ENCODE data around the gene SCIN.

Gene SCIN

DNA sequence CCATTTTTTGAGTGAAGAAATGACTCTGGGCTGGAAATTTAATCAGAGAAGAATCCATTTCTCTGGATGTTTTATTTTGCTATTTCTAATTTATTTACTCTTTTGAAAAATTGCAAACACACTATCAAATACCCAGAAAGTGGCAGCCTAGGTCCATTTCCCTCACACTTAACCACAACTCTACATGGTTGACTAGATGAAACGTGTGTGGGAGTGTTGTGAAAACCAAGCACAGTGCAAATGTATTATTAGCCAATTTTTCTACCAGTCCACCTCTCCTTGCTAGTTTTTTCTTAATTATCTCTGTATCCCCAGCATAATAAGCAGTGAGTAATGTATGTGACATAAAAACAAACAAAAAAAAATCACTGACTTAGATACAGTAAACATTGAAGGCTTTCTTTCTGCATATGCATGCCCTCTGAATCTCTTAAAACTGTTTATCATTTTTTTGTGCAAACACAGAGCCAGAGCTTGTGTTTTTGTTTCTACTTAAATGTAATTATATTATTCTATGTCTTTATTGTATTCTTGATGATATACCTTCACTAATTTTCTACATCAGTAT lies 30.9 kb downstream of the SCIN start:
- Histone ChIP-seq H3K4me1 (ENCODE audit: insufficient read depth, low read length) (no peaks in the 10 kb centered on the region), H3K9me3 (ENCODE audit: low read length) (no peaks in the 10 kb centered on the region), H3K36me3 (ENCODE audit: insufficient read depth, low read length) (no peaks in the 10 kb centered on the region), H2AFZ (ENCODE audit: low read depth, low read length) (no peak overlapping the region), H3K27me3 (ENCODE audit: insufficient read depth, low read length) (no peaks in the 10 kb centered on the region), H3K4me3 (ENCODE audit: low read length) (no peak overlapping the region)

DNA sequence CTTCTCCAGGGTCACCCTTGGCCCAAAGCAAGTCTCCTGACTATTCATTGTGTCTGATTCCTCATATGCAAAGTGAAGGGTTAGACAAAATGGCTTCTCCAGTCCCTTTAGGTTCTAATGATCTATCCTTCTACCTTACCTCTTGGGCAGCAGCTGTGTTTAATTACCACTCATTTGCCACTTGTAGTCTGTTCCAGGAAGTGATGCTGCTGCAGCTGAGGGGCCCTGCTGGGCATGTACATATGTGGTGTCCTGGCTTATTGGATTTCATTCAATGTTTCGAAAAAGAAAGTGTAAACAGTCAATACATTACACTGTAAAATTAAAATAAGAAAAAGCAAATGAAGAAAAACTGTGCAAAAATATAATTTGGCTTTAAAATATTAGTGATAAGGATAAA lies 36.6 kb downstream of the SCIN start:
- Histone ChIP-seq H3K27me3 (ENCODE audit: insufficient read depth, low read length) (no peaks in the 10 kb centered on the region), H3K9me3 (ENCODE audit: low read length) (no peaks in the 10 kb centered on the region)

DNA sequence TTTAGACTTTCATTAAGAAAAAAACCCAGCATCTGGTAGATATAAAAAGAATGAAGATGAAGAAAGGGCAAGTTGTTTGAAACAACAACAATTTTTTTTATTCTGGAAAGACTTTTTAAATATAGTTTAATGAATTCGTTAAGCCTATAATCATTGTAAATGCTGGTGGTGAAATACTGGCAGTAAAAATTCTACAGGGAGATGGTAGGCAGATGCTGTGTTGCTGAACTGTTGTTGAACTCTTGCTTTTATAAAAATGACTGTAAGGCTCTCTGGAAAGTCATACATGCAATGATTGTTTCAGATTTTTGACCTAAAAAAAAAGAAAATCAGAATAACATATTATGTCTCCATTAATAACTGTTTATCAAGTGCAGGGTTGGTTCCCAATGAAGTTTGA lies 39.0 kb downstream of the SCIN start:
- Histone ChIP-seq H3K4me1 (ENCODE audit: insufficient read depth, low read length) (no peaks in the 10 kb centered on the region), H3K27me3 (ENCODE audit: insufficient read depth, low read length) (no peaks in the 10 kb centered on the region), H3K36me3 (ENCODE audit: insufficient read depth, low read length) (no peaks in the 10 kb centered on the region), H3K9me3 (ENCODE audit: low read length) (no peaks in the 10 kb centered on the region), H3K4me3 (ENCODE audit: low read length) (no peak overlapping the region), H2AFZ (ENCODE audit: low read depth, low read length) (no peak overlapping the region)

More for the DNA sequence above, 36.6 kb downstream of the SCIN start:
- Histone ChIP-seq H2AFZ (ENCODE audit: low read depth, low read length) (no peak overlapping the region), H3K4me1 (ENCODE audit: insufficient read depth, low read length) (no peaks in the 10 kb centered on the region), H3K36me3 (ENCODE audit: insufficient read depth, low read length) (no peaks in the 10 kb centered on the region), H3K4me3 (ENCODE audit: low read length) (no peak overlapping the region)

DNA sequence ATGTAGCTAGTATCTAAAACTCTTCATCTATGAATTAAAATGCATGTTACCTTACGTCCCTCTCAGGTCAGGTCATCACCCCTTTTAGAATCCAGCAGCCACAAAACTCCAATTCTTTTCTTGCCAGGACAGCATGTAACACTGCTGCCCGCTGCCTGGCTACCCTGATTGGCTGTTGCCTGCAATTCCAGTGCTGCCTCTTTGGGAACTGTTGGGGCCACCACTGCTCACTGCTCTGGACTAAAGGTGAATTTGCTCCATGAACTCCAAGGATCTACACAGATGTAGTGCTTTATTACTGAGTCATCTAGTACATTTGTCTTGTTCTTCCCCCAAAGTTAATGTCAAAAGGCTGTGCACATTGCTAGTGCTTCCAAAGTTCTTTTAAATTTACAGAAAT lies 40.4 kb downstream of the SCIN start:
- H2AFZ ChIP-seq (ENCODE audit: low read depth, low read length), result no peak overlapping the region
- H3K4me3 ChIP-seq (ENCODE audit: low read length), result no peak overlapping the region
- H3K4me1 ChIP-seq (ENCODE audit: insufficient read depth, low read length), result no peaks in the 10 kb centered on the region
- no peaks in the 10 kb centered on the region for H3K27me3 ChIP-seq (ENCODE audit: insufficient read depth, low read length)
- no peaks in the 10 kb centered on the region for H3K36me3 ChIP-seq (ENCODE audit: insufficient read depth, low read length)
- H3K9me3 ChIP-seq (ENCODE audit: low read length), result no peaks in the 10 kb centered on the region

DNA sequence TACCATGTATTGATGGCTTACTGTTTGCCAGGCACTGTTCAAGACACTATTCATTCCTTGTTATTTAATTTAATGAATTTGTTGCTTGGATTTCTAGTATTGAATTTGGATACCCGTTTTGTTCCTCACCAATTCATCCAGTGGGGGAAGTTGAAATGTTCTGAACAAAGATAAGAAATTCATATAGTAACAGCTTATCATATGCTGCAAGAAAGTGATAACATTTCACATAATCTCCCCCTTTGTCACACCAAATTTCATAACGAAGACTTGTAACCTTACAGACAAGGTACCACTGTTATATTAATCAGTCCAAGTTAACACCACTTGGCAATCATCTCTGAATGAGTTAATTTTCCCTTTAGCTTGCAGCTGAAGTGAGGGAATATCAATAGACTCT lies 42.1 kb downstream of the SCIN start:
- H3K4me1 ChIP-seq (ENCODE audit: insufficient read depth, low read length), result no peaks in the 10 kb centered on the region
- no peak overlapping the region for H2AFZ ChIP-seq (ENCODE audit: low read depth, low read length)

DNA sequence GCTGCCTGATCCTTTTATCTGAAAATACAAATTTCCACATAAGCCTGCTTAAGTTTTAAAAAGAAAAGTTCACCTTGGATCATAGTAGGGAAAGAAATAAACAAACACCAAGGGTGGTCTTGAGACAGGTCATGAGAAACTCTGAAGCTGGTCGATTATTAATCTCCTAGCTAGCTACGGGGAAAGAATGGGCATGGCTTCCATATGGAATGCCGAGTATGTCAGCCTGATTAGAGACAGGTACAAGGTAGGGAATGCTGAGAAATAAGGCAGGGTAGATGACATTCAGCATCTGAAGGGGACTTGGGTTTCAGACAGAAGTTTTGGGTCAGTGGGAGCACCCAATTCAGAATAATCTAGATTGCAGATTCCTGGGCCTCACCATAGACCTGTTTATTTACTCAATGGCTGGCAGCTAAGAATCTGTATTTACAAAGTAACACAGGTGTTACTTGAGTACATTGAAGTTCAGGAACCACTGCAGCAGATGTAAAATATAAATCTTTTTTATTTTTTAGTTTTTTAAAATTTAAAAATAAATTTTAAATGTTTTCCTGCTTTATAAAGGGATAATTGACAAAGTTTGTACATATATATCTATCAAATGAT lies 49.0 kb downstream of the SCIN start:
- Histone ChIP-seq H3K4me1 (ENCODE audit: insufficient read depth, low read length) (no peaks in the 10 kb centered on the region), H3K9me3 (ENCODE audit: low read length) (no peaks in the 10 kb centered on the region), H3K36me3 (ENCODE audit: insufficient read depth, low read length) (no peaks in the 10 kb centered on the region), H3K27me3 (ENCODE audit: insufficient read depth, low read length) (no peaks in the 10 kb centered on the region), H3K4me3 (ENCODE audit: low read length) (no peak overlapping the region), H2AFZ (ENCODE audit: low read depth, low read length) (no peak overlapping the region)

More for the DNA sequence above, 42.1 kb downstream of the SCIN start:
- Histone ChIP-seq H3K9me3 (ENCODE audit: low read length) (no peaks in the 10 kb centered on the region), H3K36me3 (ENCODE audit: insufficient read depth, low read length) (no peaks in the 10 kb centered on the region), H3K27me3 (ENCODE audit: insufficient read depth, low read length) (no peaks in the 10 kb centered on the region), H3K4me3 (ENCODE audit: low read length) (no peak overlapping the region)

DNA sequence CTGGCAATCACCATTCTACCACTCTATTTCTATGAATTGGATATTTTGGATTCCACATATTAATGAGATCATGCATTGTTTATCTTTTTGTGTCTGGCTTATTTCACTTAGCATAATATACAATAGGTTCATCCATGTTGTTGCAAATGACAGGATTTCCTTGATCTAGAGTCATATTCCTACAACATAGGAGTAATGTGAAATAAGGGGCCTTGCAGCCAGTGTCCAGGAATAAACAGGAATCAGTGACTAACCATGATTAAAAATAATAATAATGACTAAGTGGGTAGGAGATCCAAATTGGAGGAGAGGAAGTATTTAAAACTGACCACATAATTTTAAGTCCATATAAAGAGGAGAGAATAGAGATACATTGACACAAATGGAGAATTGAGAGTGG lies 49.9 kb downstream of the SCIN start:
- Histone ChIP-seq H3K36me3 (ENCODE audit: insufficient read depth, low read length) (no peaks in the 10 kb centered on the region), H3K27me3 (ENCODE audit: insufficient read depth, low read length) (no peaks in the 10 kb centered on the region), H2AFZ (ENCODE audit: low read depth, low read length) (no peak overlapping the region), H3K4me3 (ENCODE audit: low read length) (no peak overlapping the region), H3K9me3 (ENCODE audit: low read length) (no peaks in the 10 kb centered on the region), H3K4me1 (ENCODE audit: insufficient read depth, low read length) (no peaks in the 10 kb centered on the region)

DNA sequence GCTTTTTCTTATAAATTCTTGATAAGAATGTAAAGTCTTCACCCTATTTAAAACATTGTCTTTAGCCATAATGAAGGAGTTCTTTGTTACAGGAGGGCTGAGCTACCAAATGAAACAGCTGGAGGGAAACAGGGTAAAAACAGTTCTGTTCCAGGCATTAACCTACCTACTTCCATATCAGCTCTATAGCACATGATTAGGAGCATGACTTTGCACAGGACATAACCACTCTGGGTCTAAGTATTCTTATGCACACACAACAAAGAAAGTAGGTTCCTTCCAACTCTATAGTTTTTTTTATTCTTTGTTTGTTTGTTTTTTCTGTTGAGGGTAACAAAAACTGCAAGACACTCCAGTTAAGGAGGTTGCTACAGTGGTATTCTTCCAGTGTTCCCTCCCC lies 52.7 kb downstream of the SCIN start:
- Histone ChIP-seq H2AFZ (ENCODE audit: low read depth, low read length) (no peak overlapping the region), H3K9me3 (ENCODE audit: low read length) (no peaks in the 10 kb centered on the region), H3K36me3 (ENCODE audit: insufficient read depth, low read length) (no peaks in the 10 kb centered on the region), H3K4me3 (ENCODE audit: low read length) (no peak overlapping the region), H3K4me1 (ENCODE audit: insufficient read depth, low read length) (peaks cover 4% of the 10 kb centered on the region), H3K27me3 (ENCODE audit: insufficient read depth, low read length) (no peaks in the 10 kb centered on the region)

DNA sequence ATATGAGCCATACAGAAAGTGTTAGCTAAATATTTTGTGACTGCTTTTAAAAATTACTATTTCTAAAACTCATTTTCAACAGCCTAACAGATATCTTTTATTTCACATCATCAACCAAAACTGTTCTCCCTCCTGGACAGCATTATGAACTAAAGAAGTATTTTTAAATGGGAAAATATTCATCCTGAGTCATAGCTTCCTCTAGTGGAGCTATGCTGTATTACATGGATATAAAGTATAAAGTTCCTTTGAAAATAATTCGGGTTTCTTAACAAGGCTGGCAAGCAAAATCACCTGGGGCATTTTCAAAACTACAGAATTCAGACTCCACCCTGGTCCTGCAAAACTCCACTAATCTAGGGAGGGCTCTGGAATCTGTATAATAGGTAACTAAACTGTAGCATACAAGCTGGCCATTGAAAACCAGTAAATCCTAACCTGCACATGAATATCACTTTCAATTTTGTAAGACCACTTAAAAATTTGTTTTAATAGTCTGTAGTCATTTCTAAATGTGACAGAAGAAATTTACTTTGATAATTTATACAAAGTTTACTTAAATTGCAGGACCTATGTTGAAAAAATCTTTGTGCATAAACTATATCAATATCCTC lies 53.5 kb downstream of the SCIN start:
- Histone ChIP-seq H2AFZ (ENCODE audit: low read depth, low read length) (no peak overlapping the region), H3K4me1 (ENCODE audit: insufficient read depth, low read length) (peaks cover 4% of the 10 kb centered on the region), H3K9me3 (ENCODE audit: low read length) (no peaks in the 10 kb centered on the region), H3K36me3 (ENCODE audit: insufficient read depth, low read length) (no peaks in the 10 kb centered on the region), H3K27me3 (ENCODE audit: insufficient read depth, low read length) (no peaks in the 10 kb centered on the region), H3K4me3 (ENCODE audit: low read length) (no peak overlapping the region)

DNA sequence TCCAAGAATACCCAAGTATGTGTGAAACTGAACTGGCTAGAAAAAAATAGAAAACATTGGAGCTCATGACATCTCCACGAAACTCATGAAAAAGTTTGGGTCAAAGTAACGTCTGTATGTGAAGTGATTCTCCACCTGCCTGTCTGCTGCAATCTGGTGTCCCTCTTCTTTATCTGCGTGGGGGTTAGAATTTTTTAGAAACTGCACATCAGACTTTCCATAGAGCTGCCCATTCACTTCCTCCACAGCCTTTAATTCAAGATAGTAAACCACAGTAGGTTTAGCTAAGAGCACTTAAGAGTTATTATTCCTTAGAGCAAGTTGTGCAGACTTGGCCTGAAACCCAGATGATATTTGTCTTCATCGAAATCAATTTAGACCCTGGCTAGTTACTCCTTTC lies 55.3 kb downstream of the SCIN start:
- Histone ChIP-seq H3K27me3 (ENCODE audit: insufficient read depth, low read length) (no peaks in the 10 kb centered on the region), H3K4me3 (ENCODE audit: low read length) (no peak overlapping the region), H3K4me1 (ENCODE audit: insufficient read depth, low read length) (peaks cover 4% of the 10 kb centered on the region)

DNA sequence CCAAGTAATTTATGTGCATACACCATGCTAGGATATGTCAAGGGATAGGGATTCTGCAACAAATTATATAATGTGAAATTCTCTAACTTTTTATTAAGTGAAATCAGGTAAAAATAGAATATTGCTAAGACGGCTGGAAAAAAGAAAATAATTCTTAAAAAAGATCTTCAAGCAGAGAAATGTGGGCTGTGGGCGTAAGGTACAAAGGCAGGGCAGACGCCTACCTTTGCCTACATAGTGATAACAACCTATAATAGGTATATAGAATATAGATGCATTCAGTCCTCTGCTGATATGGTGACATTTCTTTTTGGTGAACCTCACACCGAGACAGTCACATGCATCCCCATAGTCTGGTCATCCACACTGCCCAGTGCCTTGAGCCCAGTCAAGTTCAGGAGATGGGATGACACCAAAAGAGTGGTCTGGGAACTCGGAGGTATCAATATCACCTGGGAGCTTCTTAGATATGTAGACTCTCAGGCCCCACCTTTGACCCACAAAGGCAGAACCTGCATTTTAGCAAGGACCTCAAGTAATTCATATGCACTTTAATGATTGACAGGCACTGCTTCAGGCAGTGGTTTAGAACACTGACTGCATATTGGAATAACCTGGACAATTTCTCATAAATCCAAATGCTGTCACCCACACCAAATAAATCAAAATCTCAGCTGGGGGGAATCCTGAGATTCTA lies 59.4 kb downstream of the SCIN start:
- no peaks in the 10 kb centered on the region for H3K27me3 ChIP-seq (ENCODE audit: insufficient read depth, low read length)
- no peak overlapping the region for H3K4me3 ChIP-seq (ENCODE audit: low read length)
- no peaks in the 10 kb centered on the region for H3K36me3 ChIP-seq (ENCODE audit: insufficient read depth, low read length)
- H2AFZ ChIP-seq (ENCODE audit: low read depth, low read length), result no peak overlapping the region
- H3K4me1 ChIP-seq (ENCODE audit: insufficient read depth, low read length), result peaks cover 4% of the 10 kb centered on the region
- H3K9me3 ChIP-seq (ENCODE audit: low read length), result no peaks in the 10 kb centered on the region

More for the DNA sequence above, 55.3 kb downstream of the SCIN start:
- H2AFZ ChIP-seq (ENCODE audit: low read depth, low read length), result no peak overlapping the region
- no peaks in the 10 kb centered on the region for H3K36me3 ChIP-seq (ENCODE audit: insufficient read depth, low read length)
- H3K9me3 ChIP-seq (ENCODE audit: low read length), result no peaks in the 10 kb centered on the region

DNA sequence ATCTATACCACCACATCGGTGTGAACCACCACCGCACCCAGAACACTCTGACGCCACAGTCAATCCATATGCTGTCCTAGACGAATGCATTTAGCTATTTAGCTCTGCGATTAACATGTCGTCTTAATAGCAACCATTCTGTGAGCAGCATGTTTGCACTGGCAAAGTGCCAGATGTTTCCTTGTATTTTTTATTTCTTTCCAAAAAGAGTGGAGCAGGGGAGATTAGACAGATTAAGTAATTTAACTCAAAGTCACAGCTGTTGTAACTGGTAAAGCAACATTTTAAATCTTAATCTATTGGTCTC lies 59.9 kb downstream of the SCIN start:
- peaks cover 4% of the 10 kb centered on the region for H3K4me1 ChIP-seq (ENCODE audit: insufficient read depth, low read length)
- no peak overlapping the region for H3K4me3 ChIP-seq (ENCODE audit: low read length)
- no peak overlapping the region for H2AFZ ChIP-seq (ENCODE audit: low read depth, low read length)
- no peaks in the 10 kb centered on the region for H3K9me3 ChIP-seq (ENCODE audit: low read length)
- H3K27me3 ChIP-seq (ENCODE audit: insufficient read depth, low read length), result no peaks in the 10 kb centered on the region
- no peaks in the 10 kb centered on the region for H3K36me3 ChIP-seq (ENCODE audit: insufficient read depth, low read length)

DNA sequence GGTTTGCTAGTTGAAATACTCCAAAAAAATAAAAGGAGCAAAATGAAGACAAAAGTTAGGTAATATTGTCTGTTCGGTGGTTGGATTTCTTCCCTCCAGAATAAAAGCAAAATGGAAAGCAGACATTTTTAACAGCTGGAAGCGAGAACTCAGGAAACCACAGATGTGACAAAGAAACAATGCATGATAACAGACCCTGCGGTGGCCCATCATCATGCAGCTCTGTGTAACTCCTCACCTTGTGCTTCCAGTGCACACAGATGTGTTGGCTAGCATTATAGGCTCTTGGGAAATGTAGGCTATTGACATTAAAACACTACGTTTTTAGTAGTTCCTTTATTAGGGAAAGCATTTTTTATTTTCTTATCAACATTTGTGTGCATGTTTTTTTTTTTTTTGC lies 63.1 kb downstream of the SCIN start:
- Histone ChIP-seq H3K4me3 (ENCODE audit: low read length) (no peak overlapping the region), H3K4me1 (ENCODE audit: insufficient read depth, low read length) (no peaks in the 10 kb centered on the region), H3K27me3 (ENCODE audit: insufficient read depth, low read length) (no peaks in the 10 kb centered on the region), H2AFZ (ENCODE audit: low read depth, low read length) (no peak overlapping the region), H3K9me3 (ENCODE audit: low read length) (no peaks in the 10 kb centered on the region), H3K36me3 (ENCODE audit: insufficient read depth, low read length) (no peaks in the 10 kb centered on the region)
